Body of pancreas (tissue), 4 donors: Measurements from ENCODE around the gene RAC2. TPM values are rescaled to one million over a fixed set of nuclear protein-coding genes. Genes with fewer than 3 reads are reported as not detected.

Experiments used
- ATAC-seq: fragments of 150-250 bp; one replicate; pipeline ENCODE4 v1.9.1; 2016
- DNase-seq, 4 donors: peaks; one replicate each; pipeline ENCODE4 v3.0.0-alpha.2; 2019
- H3K27ac ChIP-seq, 4 donors: fragments of 200-600 bp; sonication (generic); 1 replicate in 3 of 4; 2 replicates in 1 of 4; pipeline versions ENCODE4 v1.5.1 to v1.6.1; 2016 to 2019; ENCODE audit warnings: mild to moderate bottlenecking in 1 of 4, mixed read lengths in 1 of 4, moderate library complexity in 1 of 4
- H3K27me3 ChIP-seq, 2 donors: fragments of 200-600 bp; sonication (generic); one replicate each; pipeline ENCODE4 v1.6.0; 2016; ENCODE audit warnings: mild to moderate bottlenecking in 1 of 2
- H3K36me3 ChIP-seq, 2 donors: fragments of 200-600 bp; sonication (generic); replicated peaks in 1 of 2; 2 replicates each; pipeline ENCODE4 v1.5.1; 2016; ENCODE audit warnings: low read depth in 2 of 2; ENCODE audit not compliant: insufficient read depth in 1 of 2
- H3K4me1 ChIP-seq: fragments of 200-600 bp; sonication (generic); one replicate; pipeline ENCODE4 v1.6.0; 2016
- H3K4me3 ChIP-seq, 2 donors: fragments of 200-600 bp; sonication (generic); 1 replicate in 1 of 2; 2 replicates in 1 of 2; pipeline ENCODE4 v1.5.1; 2016 to 2019
- H3K9me3 ChIP-seq, 3 donors: fragments of 200-600 bp; sonication (generic); 1 replicate in 2 of 3; 2 replicates in 1 of 3; pipeline ENCODE4 v1.5.1; 2016
- CTCF ChIP-seq, 7 experiments: fragments of 450-650 bp in 4 of 7; fragments of 200-600 bp in 3 of 7; sonication (generic) in 3 of 7; IDR thresholded peaks; one replicate each; pipeline ENCODE4 v1.5.1; 2016 to 2019; ENCODE audit warnings: antibody characterized with exemption in 7 of 7
- POLR2A ChIP-seq, 3 donors: fragments of 450-650 bp; IDR thresholded peaks; one replicate each; pipeline ENCODE4 v1.6.1; 2016; ENCODE audit warnings: antibody characterized with exemption in 3 of 3, mild to moderate bottlenecking in 2 of 3
- WGBS, 2 donors: methylation state at CpG; one replicate each; pipeline ENCODE4 v1.1.5; 2017; 5-methylcytosine and 5-hydroxymethylcytosine counted together
- intact Hi-C: fragments of 100-400 bp; cut with DNase I; formaldehyde crosslinking; loops from one replicate; pipeline ENCODE4 v1.15.1; 2023
- total RNA-seq, 2 donors: library from RNA; depleted of rRNA; stranded (reverse); fragments of >200 nt; gene quantifications; one replicate each; pipeline ENCODE4 v1.1.0, GENCODE V29; 2016

The RAC2 gene
- total RNA-seq, 2 donors from 2014 or later: 4.3 to 4.9 TPM

GRCh38 chr22:37281195-37281594 lies 37.1 kb upstream of the RAC2 start:
- Histone ChIP-seq H3K36me3 (no peaks in the 10 kb centered on the region), H3K9me3 (no peaks in the 10 kb centered on the region), H3K27me3 (peaks cover 0 to 10% of the 10 kb centered on the region in 2 donors), H3K4me3 (no peak overlapping the region), H3K4me1 (no peaks in the 10 kb centered on the region), H3K27ac (no peak overlapping the region)
- TF ChIP-seq POLR2A (IDR thresholded peaks at IDR 0.05) (no peak), CTCF (IDR thresholded peaks at IDR 0.05) (no peak)
- ATAC-seq (no peak), DNase-seq (no peak)
- 75 to 78% methylated on average over 7 of the region's 7 CpGs for WGBS, 2 donors
- intact Hi-C loops: no loop called here

- peaks cover 0 to 10% of the 10 kb centered on the region in 2 donors for H3K27me3 ChIP-seq
- intact Hi-C loops: no loop called here
Measured at GRCh38 chr22:37280718-37281117, 36.6 kb upstream of the RAC2 start.

GRCh38 chr22:37279331-37280181 lies 35.5 kb upstream of the RAC2 start:
- TF ChIP-seq POLR2A (IDR thresholded peaks at IDR 0.05) (no peak), CTCF (IDR thresholded peaks at IDR 0.05) (no peak)
- intact Hi-C loops: no loop called here
- 56 to 65% methylated on average over 15 to 17 of the region's 17 CpGs for WGBS, 2 donors
- Histone ChIP-seq H3K36me3 (no peaks in the 10 kb centered on the region), H3K27ac (no peak overlapping the region), H3K4me3 (no peak overlapping the region), H3K9me3 (no peaks in the 10 kb centered on the region), H3K27me3 (peaks cover 0 to 10% of the 10 kb centered on the region in 2 donors), H3K4me1 (no peaks in the 10 kb centered on the region)
- DNase-seq: no peak
- no peak for ATAC-seq

More at GRCh38 chr22:37280718-37281117, 36.6 kb upstream of the RAC2 start:
- no peaks in the 10 kb centered on the region for H3K36me3 ChIP-seq
- TF ChIP-seq CTCF (IDR thresholded peaks at IDR 0.05) (no peak), POLR2A (IDR thresholded peaks at IDR 0.05) (no peak)
- WGBS, 2 donors: 89 to 95% methylated on average over 4 to 5 of the region's 5 CpGs
- H3K9me3 ChIP-seq: no peaks in the 10 kb centered on the region
- ATAC-seq: no peak
- H3K4me3 ChIP-seq: no peak overlapping the region
- H3K4me1 ChIP-seq: no peaks in the 10 kb centered on the region
- no peak for DNase-seq
- no peak overlapping the region for H3K27ac ChIP-seq

- Histone ChIP-seq H3K27me3 (peaks cover 0 to 10% of the 10 kb centered on the region in 2 donors), H3K27ac (no peak overlapping the region), H3K9me3 (no peaks in the 10 kb centered on the region), H3K4me1 (no peaks in the 10 kb centered on the region), H3K4me3 (no peak overlapping the region), H3K36me3 (no peaks in the 10 kb centered on the region)
- TF ChIP-seq POLR2A (IDR thresholded peaks at IDR 0.05): no peak
- TF ChIP-seq CTCF (IDR thresholded peaks at IDR 0.05): no peak
- WGBS, 2 donors: 48 to 62% methylated on average over 5 of the region's 5 CpGs
- intact Hi-C loops: no loop called here
- DNase-seq (no peak), ATAC-seq (no peak)
Measured at GRCh38 chr22:37278261-37278660, 34.2 kb upstream of the RAC2 start.

- H3K4me1 ChIP-seq: no peaks in the 10 kb centered on the region
- H3K9me3 ChIP-seq: no peaks in the 10 kb centered on the region
- H3K27me3 ChIP-seq: peaks cover 0 to 3% of the 10 kb centered on the region in 2 donors
- 71 to 75% methylated on average over 11 of the region's 11 CpGs for WGBS, 2 donors
- no peak overlapping the region for H3K27ac ChIP-seq
- H3K4me3 ChIP-seq: no peak overlapping the region
- no peaks in the 10 kb centered on the region for H3K36me3 ChIP-seq
- intact Hi-C loops: no loop called here
- TF ChIP-seq POLR2A (IDR thresholded peaks at IDR 0.05) (no peak), CTCF (IDR thresholded peaks at IDR 0.05) (no peak)
- ATAC-seq (no peak), DNase-seq (no peak)
Measured at GRCh38 chr22:37277384-37277783, 33.3 kb upstream of the RAC2 start.
